HG03175 (cell line): Measurements from ENCODE around the gene CENPF.
"Not testable (repeated sequence)": the region's sequence is repeated elsewhere in the genome, so short reads cannot be mapped to it uniquely, and the experiment has no call there.

ENCODE experiments used
- ATAC-seq: cut with Tn5 transposase; IDR thresholded peaks from one replicate; pipeline ENCODE4 v1.9.1; 2021; ENCODE audit warnings: mild to moderate bottlenecking, moderate library complexity; ENCODE audit not compliant: unreplicated experiment

The CENPF gene

GRCh38 chr1:214582289-214582891 lies 20.6 kb upstream of the CENPF start:
- no peak for ATAC-seq

GRCh38 chr1:214583113-214583512 lies 19.9 kb upstream of the CENPF start:
- no peak for ATAC-seq

- no peak for ATAC-seq
Measured at GRCh38 chr1:214583824-214584554, 19.0 kb upstream of the CENPF start.

GRCh38 chr1:214584805-214585766 lies 17.9 kb upstream of the CENPF start:
- peak; percentile 83 for ATAC-seq

GRCh38 chr1:214586621-214587020 lies 16.4 kb upstream of the CENPF start:
- ATAC-seq = no peak

GRCh38 chr1:214587165-214587564 lies 15.8 kb upstream of the CENPF start:
- ATAC-seq = no peak

GRCh38 chr1:214588963-214589597 lies 13.9 kb upstream of the CENPF start:
- ATAC-seq = no peak

GRCh38 chr1:214590696-214591095 lies 12.3 kb upstream of the CENPF start:
- ATAC-seq = no peak

- not testable (repeated sequence) for ATAC-seq
Measured at GRCh38 chr1:214591918-214592317, 11.1 kb upstream of the CENPF start.

- no peak for ATAC-seq
Measured at GRCh38 chr1:214593158-214593557, 9.8 kb upstream of the CENPF start.

GRCh38 chr1:214603819-214604252 lies 841 bp downstream of the CENPF start:
- ATAC-seq = no peak

- ATAC-seq = no peak
Measured at GRCh38 chr1:214604523-214604922, 1.5 kb downstream of the CENPF start.

- not testable (repeated sequence) for ATAC-seq
Measured at GRCh38 chr1:214605484-214605883, 2.5 kb downstream of the CENPF start.

- not testable (repeated sequence) for ATAC-seq
Measured at GRCh38 chr1:214605933-214606925, 3.2 kb downstream of the CENPF start.

GRCh38 chr1:214607492-214608215 lies 4.7 kb downstream of the CENPF start:
- ATAC-seq = not testable (repeated sequence)

- ATAC-seq = not testable (repeated sequence)
Measured at GRCh38 chr1:214608216-214608783, 5.3 kb downstream of the CENPF start.

GRCh38 chr1:214608817-214609216 lies 5.8 kb downstream of the CENPF start:
- ATAC-seq = not testable (repeated sequence)

GRCh38 chr1:214609692-214610091 lies 6.7 kb downstream of the CENPF start:
- ATAC-seq = no peak

- peak; percentile 84 for ATAC-seq
Measured at GRCh38 chr1:214610136-214610535, 7.1 kb downstream of the CENPF start.
